ENCODE results near the gene PIGQ.

The PIGQ gene

DNA sequence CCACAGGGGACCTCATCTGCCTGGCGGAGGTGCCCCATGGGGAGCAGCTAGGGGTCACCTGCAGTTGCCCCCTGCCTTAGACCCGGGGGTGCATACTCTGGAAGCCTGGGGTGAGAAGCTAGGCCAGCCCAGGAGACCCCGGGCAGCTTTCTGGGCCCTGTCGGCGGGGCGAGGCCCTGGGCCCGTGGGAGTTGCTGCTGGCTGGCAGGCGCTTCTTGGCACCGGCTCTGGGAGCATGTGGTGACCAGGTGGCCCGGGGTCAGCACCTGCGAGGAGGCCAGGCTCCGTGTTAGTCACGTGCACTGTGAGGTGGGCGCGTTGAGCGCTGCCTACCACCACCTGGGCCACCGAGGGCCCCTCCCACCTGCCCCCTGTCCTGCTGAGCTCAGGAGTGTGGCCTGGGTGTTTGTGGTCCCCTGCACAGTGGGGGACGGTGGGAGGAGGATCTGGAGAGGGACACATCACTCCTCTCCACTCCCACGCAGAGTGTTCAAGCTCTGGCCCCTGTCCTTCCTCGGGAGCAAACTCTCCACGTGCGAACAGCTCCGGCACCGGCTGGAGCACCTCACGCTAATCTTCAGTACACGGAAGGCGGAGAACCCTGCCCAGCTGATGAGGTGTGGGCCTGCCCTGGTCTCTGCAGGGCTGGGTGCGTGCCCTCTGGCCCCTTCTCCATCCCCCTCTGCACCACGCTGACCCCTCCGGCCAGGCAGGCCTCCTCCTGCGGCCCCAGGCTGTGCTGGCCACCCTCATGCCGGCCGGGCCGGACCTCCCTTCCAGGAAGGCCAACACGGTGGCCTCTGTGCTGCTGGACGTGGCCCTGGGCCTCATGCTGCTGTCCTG is 5.8 kb downstream of the PIGQ start:
- H3K36me3 ChIP-seq = peaks cover 14 to 62% (median 18%) of the 10 kb centered on the region in 3 donors
- intact Hi-C loops (cut with DNase I; ENCODE audit: low total_unique reads) = loop anchor here (5.0 kb wide), 1 partner anchor 82 kb away; no protein-coding TSS in a partner anchor
- no peak for DNase-seq
- no peak overlapping the region for H3K27ac ChIP-seq
- TF ChIP-seq, protein P1, sequence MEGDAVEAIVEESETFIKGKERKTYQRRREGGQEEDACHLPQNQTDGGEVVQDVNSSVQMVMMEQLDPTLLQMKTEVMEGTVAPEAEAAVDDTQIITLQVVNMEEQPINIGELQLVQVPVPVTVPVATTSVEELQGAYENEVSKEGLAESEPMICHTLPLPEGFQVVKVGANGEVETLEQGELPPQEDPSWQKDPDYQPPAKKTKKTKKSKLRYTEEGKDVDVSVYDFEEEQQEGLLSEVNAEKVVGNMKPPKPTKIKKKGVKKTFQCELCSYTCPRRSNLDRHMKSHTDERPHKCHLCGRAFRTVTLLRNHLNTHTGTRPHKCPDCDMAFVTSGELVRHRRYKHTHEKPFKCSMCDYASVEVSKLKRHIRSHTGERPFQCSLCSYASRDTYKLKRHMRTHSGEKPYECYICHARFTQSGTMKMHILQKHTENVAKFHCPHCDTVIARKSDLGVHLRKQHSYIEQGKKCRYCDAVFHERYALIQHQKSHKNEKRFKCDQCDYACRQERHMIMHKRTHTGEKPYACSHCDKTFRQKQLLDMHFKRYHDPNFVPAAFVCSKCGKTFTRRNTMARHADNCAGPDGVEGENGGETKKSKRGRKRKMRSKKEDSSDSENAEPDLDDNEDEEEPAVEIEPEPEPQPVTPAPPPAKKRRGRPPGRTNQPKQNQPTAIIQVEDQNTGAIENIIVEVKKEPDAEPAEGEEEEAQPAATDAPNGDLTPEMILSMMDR (IDR thresholded peaks at IDR 0.05) = no peak
- H3K4me3 ChIP-seq = no peak overlapping the region
- H3K4me1 ChIP-seq = peaks cover 0 to 12% (median 4%) of the 10 kb centered on the region in 4 donors
- H3K9me3 ChIP-seq = no peaks in the 10 kb centered on the region
- H3K27me3 ChIP-seq = no peaks in the 10 kb centered on the region

- no peaks in the 10 kb centered on the region for H3K27me3 ChIP-seq
- no peak overlapping the region for H3K27ac ChIP-seq
- TF ChIP-seq, protein P1 (IDR thresholded peaks at IDR 0.05) = no peak
- peaks cover 14 to 69% (median 23%) of the 10 kb centered on the region in 3 donors for H3K36me3 ChIP-seq
- no peak overlapping the region for H3K4me3 ChIP-seq
- intact Hi-C loops (cut with DNase I; ENCODE audit: low total_unique reads) = loop anchor here (5.0 kb wide), 1 partner anchor 81 kb away; no protein-coding TSS in a partner anchor
- no peak for DNase-seq
- no peaks in the 10 kb centered on the region for H3K9me3 ChIP-seq
- H3K4me1 ChIP-seq = peaks cover 0 to 9% (median 0%) of the 10 kb centered on the region in 4 donors
These were observed 6.5 kb downstream of the PIGQ start for GRCh38 chr16:576197-576822.

GRCh38 chr16:576823-577201 is 7.0 kb downstream of the PIGQ start:
- Histone ChIP-seq H3K4me3 (no peak overlapping the region), H3K27me3 (no peaks in the 10 kb centered on the region), H3K36me3 (peaks cover 14 to 69% (median 23%) of the 10 kb centered on the region in 3 donors), H3K27ac (no peak overlapping the region), H3K9me3 (no peaks in the 10 kb centered on the region), H3K4me1 (peaks cover 0 to 5% (median 0%) of the 10 kb centered on the region in 4 donors)
- intact Hi-C loops (cut with DNase I; ENCODE audit: low total_unique reads) = loop anchor here (5.0 kb wide), 1 partner anchor 80 kb away; no protein-coding TSS in a partner anchor
- TF ChIP-seq, protein P1 (IDR thresholded peaks at IDR 0.05) = no peak
- no peak for DNase-seq

GRCh38 chr16:577796-578195 is 8.0 kb downstream of the PIGQ start:
- Histone ChIP-seq H3K4me3 (no peak overlapping the region), H3K36me3 (peaks cover 14 to 69% (median 23%) of the 10 kb centered on the region in 3 donors), H3K27me3 (no peaks in the 10 kb centered on the region), H3K9me3 (no peaks in the 10 kb centered on the region), H3K27ac (no peak overlapping the region), H3K4me1 (no peaks in the 10 kb centered on the region)
- intact Hi-C loops (cut with DNase I; ENCODE audit: low total_unique reads) = loop anchor here (5.0 kb wide), 1 partner anchor 80 kb away; no protein-coding TSS in a partner anchor
- no peak for DNase-seq
- TF ChIP-seq, protein P1 (IDR thresholded peaks at IDR 0.05) = no peak

DNA sequence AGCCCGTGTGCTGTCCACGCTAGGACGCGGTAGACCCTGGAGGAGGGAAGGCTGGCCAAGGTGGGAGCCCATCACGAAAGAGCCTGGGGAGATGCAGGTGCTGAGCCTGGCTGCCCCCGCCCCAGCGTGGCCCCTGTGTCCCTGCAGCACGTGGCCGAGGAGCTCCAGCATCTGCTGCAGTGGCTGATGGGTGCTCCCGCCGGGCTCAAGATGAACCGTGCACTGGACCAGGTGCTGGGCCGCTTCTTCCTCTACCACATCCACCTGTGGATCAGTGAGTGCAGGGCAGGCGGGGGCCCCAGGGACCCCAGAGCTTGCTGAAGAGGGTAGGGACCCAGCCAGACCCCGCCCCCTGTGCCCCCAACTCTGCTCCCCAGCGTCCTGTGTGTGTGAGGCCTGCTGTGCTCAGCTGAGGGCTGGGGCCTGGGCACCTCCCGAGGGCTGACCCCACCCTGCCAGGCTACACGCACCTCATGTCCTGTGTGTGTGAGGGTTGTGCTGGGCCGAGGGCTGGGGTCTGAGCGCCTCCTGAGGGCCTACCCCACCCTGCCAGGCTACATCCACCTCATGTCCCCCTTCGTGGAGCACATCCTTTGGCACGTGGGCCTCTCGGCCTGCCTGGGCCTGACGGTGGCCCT is 8.6 kb downstream of the PIGQ start:
- no peak overlapping the region for H3K27ac ChIP-seq
- no peaks in the 10 kb centered on the region for H3K9me3 ChIP-seq
- no peaks in the 10 kb centered on the region for H3K27me3 ChIP-seq
- no peak overlapping the region for H3K4me3 ChIP-seq
- intact Hi-C loops (cut with DNase I; ENCODE audit: low total_unique reads) = loop anchor here (5.0 kb wide), 1 partner anchor 79 kb away; no protein-coding TSS in a partner anchor
- H3K36me3 ChIP-seq = peaks cover 14 to 74% (median 23%) of the 10 kb centered on the region in 3 donors
- no peaks in the 10 kb centered on the region for H3K4me1 ChIP-seq
- TF ChIP-seq, protein P1 (IDR thresholded peaks at IDR 0.05) = no peak
- no peak for DNase-seq
